Neuronal stem cell (in vitro differentiated cells): ENCODE data around the gene ABCA5.
"Not testable (repeated sequence)": the region's sequence is repeated elsewhere in the genome, so short reads cannot be mapped to it uniquely, and the experiment has no call there.

ENCODE experiments used
- DNase-seq: peaks from one replicate; pipeline ENCODE4 v3.0.0-alpha.2; 2013; ENCODE audit warnings: low spot score
- H2AFZ ChIP-seq: one replicate; pipeline ENCODE4 v1.6.1; 2013; ENCODE audit warnings: mild to moderate bottlenecking, low read length, inconsistent platforms
- H2AK5ac ChIP-seq: 2 replicates; pipeline ENCODE4 v1.6.1; 2013; ENCODE audit warnings: low read depth, mild to moderate bottlenecking, inconsistent platforms, low read length, moderate library complexity, mixed read lengths
- H2BK120ac ChIP-seq: 2 replicates; pipeline ENCODE4 v1.6.1; 2013; ENCODE audit warnings: low read depth, mild to moderate bottlenecking, inconsistent platforms, low read length, moderate library complexity, mixed read lengths
- H2BK12ac ChIP-seq: one replicate; pipeline ENCODE4 v1.6.1; 2013; ENCODE audit warnings: low read length, inconsistent platforms
- H2BK15ac ChIP-seq: 2 replicates; pipeline ENCODE4 v1.6.1; 2013; ENCODE audit warnings: mild to moderate bottlenecking, low read length, inconsistent platforms, mixed read lengths
- H2BK5ac ChIP-seq: one replicate; pipeline ENCODE4 v1.6.1; 2013; ENCODE audit warnings: inconsistent platforms, mild to moderate bottlenecking, low read length, moderate library complexity
- H3K14ac ChIP-seq: one replicate; pipeline ENCODE4 v1.6.1; 2013; ENCODE audit warnings: low read length, inconsistent platforms
- H3K18ac ChIP-seq: 2 replicates; pipeline ENCODE4 v1.6.1; 2013; ENCODE audit warnings: low read length, inconsistent platforms
- H3K23ac ChIP-seq: 2 replicates; pipeline ENCODE4 v1.6.1; 2013; ENCODE audit warnings: low read depth, mild to moderate bottlenecking, mixed read lengths, low read length, inconsistent platforms; ENCODE audit not compliant: poor library complexity
- H3K27ac ChIP-seq: replicated peaks from 3 replicates; pipeline ENCODE4 v1.5.1; 2013; ENCODE audit warnings: low read length, inconsistent platforms
- H3K27me3 ChIP-seq, 3 experiments: 2 replicates each; pipeline ENCODE4 v1.6.1; 2013; ENCODE audit warnings: low read length in 3 of 3, mild to moderate bottlenecking in 2 of 3, inconsistent platforms in 1 of 3, low read depth in 1 of 3, mixed read lengths in 1 of 3, moderate library complexity in 1 of 3; ENCODE audit not compliant: control insufficient read depth in 3 of 3, insufficient read depth in 3 of 3
- H3K36me3 ChIP-seq, 2 donors: replicated peaks in 1 of 2; 2 replicates each; pipeline ENCODE4 v1.6.1; 2013; ENCODE audit warnings: low read length in 2 of 2; ENCODE audit not compliant: control insufficient read depth in 2 of 2, insufficient read depth in 2 of 2
- H3K4ac ChIP-seq: 2 replicates; pipeline ENCODE4 v1.6.1; 2013; ENCODE audit warnings: inconsistent platforms, mild to moderate bottlenecking, low read length, moderate library complexity
- H3K4me1 ChIP-seq, 2 donors: 1 replicate in 1 of 2; 2 replicates in 1 of 2; pipeline ENCODE4 v1.6.1; 2013; ENCODE audit warnings: low read length in 2 of 2, low read depth in 1 of 2; ENCODE audit not compliant: control insufficient read depth in 2 of 2, insufficient read depth in 1 of 2
- H3K4me2 ChIP-seq: one replicate; pipeline ENCODE4 v1.6.1; 2013; ENCODE audit warnings: mild to moderate bottlenecking, low read length, inconsistent platforms; ENCODE audit not compliant: insufficient read depth, poor library complexity, severe bottlenecking
- H3K4me3 ChIP-seq, 2 donors: 2 replicates each; pipeline ENCODE4 v1.5.1; 2013; ENCODE audit warnings: low read length in 2 of 2, mild to moderate bottlenecking in 2 of 2, inconsistent platforms in 1 of 2, moderate library complexity in 1 of 2
- H3K79me1 ChIP-seq: one replicate; pipeline ENCODE4 v1.6.1; 2013; ENCODE audit warnings: low read depth, mild to moderate bottlenecking, inconsistent platforms, low read length, moderate library complexity
- H3K9ac ChIP-seq: one replicate; pipeline ENCODE4 v1.6.1; 2013; ENCODE audit warnings: mild to moderate bottlenecking, low read depth, low read length, inconsistent platforms; ENCODE audit not compliant: poor library complexity
- H3K9me3 ChIP-seq, 2 donors: replicated peaks in 1 of 2; 2 replicates each; pipeline versions ENCODE3 to v1.6.1; 2013; ENCODE audit warnings: low read length in 2 of 2, mild to moderate bottlenecking in 2 of 2, inconsistent platforms in 1 of 2, low read depth in 1 of 2, mixed read lengths in 1 of 2, moderate library complexity in 1 of 2; ENCODE audit not compliant: control insufficient read depth in 2 of 2, insufficient read depth in 1 of 2
- H4K8ac ChIP-seq: one replicate; pipeline ENCODE4 v1.6.1; 2013; ENCODE audit warnings: low read depth, mild to moderate bottlenecking, inconsistent platforms, low read length, moderate library complexity
- H4K91ac ChIP-seq: one replicate; pipeline ENCODE4 v1.6.1; 2013; ENCODE audit warnings: low read length, low read depth, mild to moderate bottlenecking, inconsistent platforms; ENCODE audit not compliant: poor library complexity
- WGBS, 2 donors: extraction: QIAGEN DNeasy Blood & Tissue Kit; methylation state at CpG; one replicate each; pipeline ENCODE4 v1.1.7; 2013; ENCODE audit warnings: missing lambda C conversion rate in 2 of 2, mixed read lengths in 1 of 2; ENCODE audit not compliant: insufficient read length in 2 of 2, insufficient replicate concordance in 1 of 2; ENCODE audit errors: extremely low coverage in 2 of 2; 5-methylcytosine and 5-hydroxymethylcytosine counted together

ABCA5 gene

GRCh38 chr17:69302682-69303081 is 24.3 kb downstream of the ABCA5 start:
- Histone ChIP-seq H4K8ac (no peak overlapping the region), H2BK12ac (no peak overlapping the region), H3K4ac (no peak overlapping the region), H3K14ac (no peak overlapping the region), H3K4me1 (no peaks in the 10 kb centered on the region), H2BK15ac (no peak overlapping the region), H3K36me3 (peaks cover 0 to 75% of the 10 kb centered on the region in 2 donors), H3K27me3 (no peaks in the 10 kb centered on the region), H3K4me2 (no peak overlapping the region), H3K18ac (no peak overlapping the region), H3K27ac (no peak overlapping the region), H2AFZ (no peak overlapping the region), H3K9ac (no peak overlapping the region), H4K91ac (no peak overlapping the region), H3K9me3 (peaks cover 1 to 16% of the 10 kb centered on the region in 2 donors), H2BK5ac (no peak overlapping the region), H3K23ac (no peak overlapping the region), H3K4me3 (no peak overlapping the region), H3K79me1 (no peaks in the 10 kb centered on the region), H2AK5ac (no peak overlapping the region), H2BK120ac (no peak overlapping the region)
- no CpG with 5 or more reads among the region's 1 CpG for WGBS, 2 donors
- DNase-seq = no peak

- no peak overlapping the region for H4K8ac ChIP-seq
- no peak overlapping the region for H2AFZ ChIP-seq
- no peak overlapping the region for H2AK5ac ChIP-seq
- no peak overlapping the region for H2BK5ac ChIP-seq
- peaks cover 0 to 76% of the 10 kb centered on the region in 2 donors for H3K36me3 ChIP-seq
- H3K23ac ChIP-seq = no peak overlapping the region
- H3K9me3 ChIP-seq = peaks cover 1 to 16% of the 10 kb centered on the region in 2 donors
- H3K14ac ChIP-seq = no peak overlapping the region
- H3K9ac ChIP-seq = no peak overlapping the region
- no peaks in the 10 kb centered on the region for H3K79me1 ChIP-seq
- no peak overlapping the region for H3K4me2 ChIP-seq
- H3K4me3 ChIP-seq = no peak overlapping the region
- no peak overlapping the region for H2BK120ac ChIP-seq
- H3K4me1 ChIP-seq = no peaks in the 10 kb centered on the region
- no peak overlapping the region for H2BK12ac ChIP-seq
- H4K91ac ChIP-seq = no peak overlapping the region
- H2BK15ac ChIP-seq = no peak overlapping the region
- H3K27me3 ChIP-seq = no peaks in the 10 kb centered on the region
- H3K18ac ChIP-seq = no peak overlapping the region
- H3K4ac ChIP-seq = no peak overlapping the region
- no peak overlapping the region for H3K27ac ChIP-seq
- no peak for DNase-seq
- no CpG with 5 or more reads among the region's 3 CpGs for WGBS, 2 donors
Measured at GRCh38 chr17:69300222-69300621, 26.7 kb downstream of the ABCA5 start.

- not testable (repeated sequence) for H4K8ac ChIP-seq, H3K23ac ChIP-seq, H3K79me1 ChIP-seq, H3K4me2 ChIP-seq, H3K27me3 ChIP-seq, H2AFZ ChIP-seq, H2BK120ac ChIP-seq, H3K14ac ChIP-seq, H3K4ac ChIP-seq, H2BK12ac ChIP-seq, H3K27ac ChIP-seq, H2AK5ac ChIP-seq, H2BK15ac ChIP-seq, H4K91ac ChIP-seq, H3K4me1 ChIP-seq, H3K4me3 ChIP-seq, DNase-seq, H3K18ac ChIP-seq, H2BK5ac ChIP-seq, H3K9ac ChIP-seq
- no CpG with 5 or more reads among the region's 3 CpGs for WGBS, 2 donors
- Histone ChIP-seq H3K36me3 (peaks cover 0 to 81% of the 10 kb centered on the region in 2 donors), H3K9me3 (peaks cover 1 to 21% of the 10 kb centered on the region in 2 donors)
Measured at GRCh38 chr17:69298120-69298722, 28.7 kb downstream of the ABCA5 start.

- no peak overlapping the region for H2BK12ac ChIP-seq
- H2BK15ac ChIP-seq = no peak overlapping the region
- H2AK5ac ChIP-seq = no peak overlapping the region
- H3K4me2 ChIP-seq = no peak overlapping the region
- peaks cover 0 to 95% of the 10 kb centered on the region in 2 donors for H3K36me3 ChIP-seq
- no peak overlapping the region for H3K18ac ChIP-seq
- no peak overlapping the region for H3K23ac ChIP-seq
- no peak overlapping the region for H2BK5ac ChIP-seq
- no peaks in the 10 kb centered on the region for H3K27me3 ChIP-seq
- no peak overlapping the region for H3K4me3 ChIP-seq
- H3K14ac ChIP-seq = no peak overlapping the region
- H3K27ac ChIP-seq = no peak overlapping the region
- no peak overlapping the region for H4K91ac ChIP-seq
- H3K4ac ChIP-seq = no peak overlapping the region
- H4K8ac ChIP-seq = no peak overlapping the region
- H2BK120ac ChIP-seq = no peak overlapping the region
- no peak overlapping the region for H3K9ac ChIP-seq
- no CpG with 5 or more reads among the region's 1 CpG for whole genome bisulfite sequencing, 2 donors
- H3K79me1 ChIP-seq = no peaks in the 10 kb centered on the region
- no peaks in the 10 kb centered on the region for H3K9me3 ChIP-seq
- no peak for DNase-seq
- H3K4me1 ChIP-seq = no peaks in the 10 kb centered on the region
- no peak overlapping the region for H2AFZ ChIP-seq
Measured at GRCh38 chr17:69287168-69287567, 39.8 kb downstream of the ABCA5 start.
